Karpas-422 (cell line): Measurements from ENCODE around the gene B3GNT2. TPM values are rescaled to one million over a fixed set of nuclear protein-coding genes. Genes with fewer than 3 reads are reported as not detected.

Source experiments
- DNase-seq: peaks from one replicate; pipeline ENCODE4 v3.0.0-alpha.2; 2015
- H2AFZ ChIP-seq: fragments of 200-600 bp; sonication (generic); 2 replicates; pipeline ENCODE4 v1.6.1; 2014; ENCODE audit warnings: antibody characterized with exemption, low read length, mixed read lengths
- H3K27ac ChIP-seq: fragments of 200-600 bp; sonication (generic); 2 replicates; pipeline ENCODE4 v1.5.1; 2014; ENCODE audit warnings: mild to moderate bottlenecking, low read length, moderate library complexity
- H3K27me3 ChIP-seq: fragments of 200-600 bp; sonication (generic); 2 replicates; pipeline ENCODE4 v1.6.1; 2014; ENCODE audit warnings: low read length, mixed read lengths
- H3K36me3 ChIP-seq: fragments of 200-600 bp; sonication (generic); 2 replicates; pipeline ENCODE4 v1.6.1; 2014; ENCODE audit warnings: low read length, mixed read lengths; ENCODE audit not compliant: insufficient read depth
- H3K4me1 ChIP-seq: fragments of 200-600 bp; sonication (generic); 2 replicates; pipeline ENCODE4 v1.6.1; 2014; ENCODE audit warnings: mild to moderate bottlenecking, low read length, mixed read lengths
- H3K4me2 ChIP-seq: fragments of 200-600 bp; sonication (generic); 2 replicates; pipeline ENCODE4 v1.6.1; 2014; ENCODE audit warnings: low read length, low read depth, mild to moderate bottlenecking; ENCODE audit not compliant: poor library complexity, severe bottlenecking
- H3K4me3 ChIP-seq: fragments of 200-600 bp; sonication (generic); 2 replicates; pipeline ENCODE4 v1.5.1; 2014; ENCODE audit warnings: mild to moderate bottlenecking, antibody characterized with exemption, low read length, mixed read lengths
- H3K79me2 ChIP-seq: fragments of 200-600 bp; sonication (generic); 2 replicates; pipeline ENCODE4 v1.6.1; 2014; ENCODE audit warnings: mild to moderate bottlenecking, low read length, mixed read lengths
- H3K9ac ChIP-seq: fragments of 200-600 bp; sonication (generic); 2 replicates; pipeline ENCODE4 v1.6.0; 2014; ENCODE audit warnings: low read length
- H3K9me2 ChIP-seq: fragments of 200-600 bp; sonication (generic), shearing (Covaris generic); replicated peaks from 2 replicates; pipeline ENCODE4 v1.6.0; 2014; ENCODE audit warnings: mild to moderate bottlenecking, low read length, moderate library complexity; ENCODE audit not compliant: insufficient read depth
- H3K9me3 ChIP-seq: fragments of 300-700, 200-600 bp; sonication (generic); 2 replicates; pipeline ENCODE4 v1.6.1; 2014; ENCODE audit warnings: low read length, mixed read lengths
- H4K20me1 ChIP-seq: fragments of 200-600 bp; sonication (generic); 2 replicates; pipeline ENCODE4 v1.6.1; 2014; ENCODE audit warnings: mild to moderate bottlenecking, antibody characterized with exemption, low read length, low read depth; ENCODE audit not compliant: insufficient read depth
- total RNA-seq: library from RNA; depleted of rRNA; stranded (reverse); fragments of >200 nt; shearing (Covaris generic); gene quantifications from 2 replicates; pipeline ENCODE4 v1.2.3, GENCODE V29; 2014; ENCODE audit warnings: low replicate concordance

B3GNT2 gene
- total RNA-seq, 1 experiment from 2014 or later, result 26.9 TPM

DNA sequence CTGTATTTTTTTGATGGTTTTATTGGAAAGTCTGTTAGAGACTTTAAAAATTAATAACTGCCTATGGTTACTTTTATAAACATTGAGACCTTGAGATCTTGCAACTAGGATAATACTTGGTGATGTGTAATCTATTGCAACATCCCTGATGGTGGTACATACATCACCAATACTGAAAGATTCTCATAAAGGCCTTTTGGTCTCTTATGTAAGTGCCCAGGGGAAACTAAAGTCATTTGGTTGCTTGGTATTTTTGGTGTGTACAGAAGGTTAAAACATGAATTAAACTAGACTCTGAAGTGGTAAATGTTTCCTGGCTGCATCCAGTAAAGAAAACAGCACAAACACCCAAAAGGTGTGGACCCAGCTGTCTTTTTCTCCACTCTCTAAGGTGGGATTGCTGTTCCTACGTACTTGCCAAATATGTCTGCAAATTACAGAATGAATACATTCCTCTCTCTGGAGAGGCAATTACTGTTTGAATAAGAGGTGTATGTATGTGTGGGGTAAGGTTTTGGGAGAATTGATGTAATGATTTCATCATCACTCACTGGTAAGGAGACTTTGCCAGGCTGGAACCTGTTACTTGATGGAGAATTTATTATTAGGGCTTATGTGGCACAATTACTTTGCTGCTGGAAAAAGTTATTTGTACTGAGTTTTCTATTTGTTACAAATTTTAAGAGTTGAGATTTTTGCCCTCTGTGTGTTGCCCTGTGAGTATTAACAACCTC, 3.6 kb downstream of the B3GNT2 start:
- Histone ChIP-seq H3K9me2 (no peaks in the 10 kb centered on the region), H3K9ac (no peak overlapping the region), H3K4me2 (no peak overlapping the region), H2AFZ (no peak overlapping the region), H3K27ac (no peak overlapping the region), H3K4me1 (peaks cover 33% of the 10 kb centered on the region), H4K20me1 (peaks cover 69% of the 10 kb centered on the region), H3K79me2 (peaks cover 74% of the 10 kb centered on the region), H3K36me3 (no peaks in the 10 kb centered on the region), H3K9me3 (no peaks in the 10 kb centered on the region), H3K4me3 (no peak overlapping the region), H3K27me3 (no peaks in the 10 kb centered on the region)
- no peak for DNase-seq

DNA sequence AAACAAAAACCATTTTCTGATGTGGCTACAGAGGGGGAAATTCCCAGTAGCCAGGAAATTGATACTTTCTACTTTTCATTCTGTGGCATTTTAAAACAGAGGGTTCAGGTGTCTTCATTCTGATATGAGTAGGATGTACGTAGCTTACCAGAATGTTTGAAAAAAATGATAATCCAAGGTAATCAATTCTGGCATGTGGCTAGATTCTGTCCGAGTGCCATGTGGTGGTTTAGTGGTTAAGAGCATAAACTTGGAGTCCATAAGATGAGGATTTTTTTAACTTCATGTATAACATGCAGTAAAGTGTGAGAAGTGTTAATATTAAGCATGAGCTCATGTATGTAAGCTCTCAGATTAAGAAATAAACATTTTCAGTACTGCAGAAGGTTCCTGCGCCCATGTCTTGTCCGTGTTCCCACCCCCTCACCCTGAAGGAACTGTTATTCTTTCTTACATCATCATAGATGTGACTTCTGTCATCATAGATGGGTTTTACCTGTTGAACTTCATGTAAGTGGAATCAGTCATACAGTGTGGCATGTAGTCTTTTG, 4.5 kb downstream of the B3GNT2 start:
- Histone ChIP-seq H3K9me3 (no peaks in the 10 kb centered on the region), H3K27ac (no peak overlapping the region), H3K79me2 (peaks cover 82% of the 10 kb centered on the region), H3K4me2 (no peak overlapping the region), H3K4me3 (no peak overlapping the region), H3K36me3 (no peaks in the 10 kb centered on the region), H2AFZ (no peak overlapping the region), H3K27me3 (no peaks in the 10 kb centered on the region), H3K9ac (no peak overlapping the region), H3K9me2 (no peaks in the 10 kb centered on the region), H3K4me1 (peaks cover 31% of the 10 kb centered on the region), H4K20me1 (peaks cover 70% of the 10 kb centered on the region)
- DNase-seq, result no peak

GRCh38 chr2:62200868-62201267, 5.0 kb downstream of the B3GNT2 start:
- no peak for DNase-seq
- H3K4me1 ChIP-seq, result peaks cover 28% of the 10 kb centered on the region
- no peak overlapping the region for H3K4me3 ChIP-seq
- H3K36me3 ChIP-seq, result no peaks in the 10 kb centered on the region
- no peaks in the 10 kb centered on the region for H3K9me2 ChIP-seq
- no peak overlapping the region for H2AFZ ChIP-seq
- peaks cover 75% of the 10 kb centered on the region for H4K20me1 ChIP-seq
- H3K79me2 ChIP-seq, result peaks cover 87% of the 10 kb centered on the region
- no peak overlapping the region for H3K27ac ChIP-seq
- no peak overlapping the region for H3K9ac ChIP-seq
- H3K9me3 ChIP-seq, result no peaks in the 10 kb centered on the region
- no peak overlapping the region for H3K4me2 ChIP-seq
- H3K27me3 ChIP-seq, result no peaks in the 10 kb centered on the region

GRCh38 chr2:62201307-62201706, 5.4 kb downstream of the B3GNT2 start:
- H3K4me2 ChIP-seq, result no peak overlapping the region
- H3K9me2 ChIP-seq, result no peaks in the 10 kb centered on the region
- no peaks in the 10 kb centered on the region for H3K9me3 ChIP-seq
- no peak for DNase-seq
- no peak overlapping the region for H2AFZ ChIP-seq
- no peaks in the 10 kb centered on the region for H3K27me3 ChIP-seq
- H3K27ac ChIP-seq, result no peak overlapping the region
- no peak overlapping the region for H3K4me3 ChIP-seq
- no peak overlapping the region for H3K9ac ChIP-seq
- no peaks in the 10 kb centered on the region for H3K36me3 ChIP-seq
- H3K79me2 ChIP-seq, result peaks cover 91% of the 10 kb centered on the region
- peaks cover 28% of the 10 kb centered on the region for H3K4me1 ChIP-seq
- peaks cover 75% of the 10 kb centered on the region for H4K20me1 ChIP-seq

DNA sequence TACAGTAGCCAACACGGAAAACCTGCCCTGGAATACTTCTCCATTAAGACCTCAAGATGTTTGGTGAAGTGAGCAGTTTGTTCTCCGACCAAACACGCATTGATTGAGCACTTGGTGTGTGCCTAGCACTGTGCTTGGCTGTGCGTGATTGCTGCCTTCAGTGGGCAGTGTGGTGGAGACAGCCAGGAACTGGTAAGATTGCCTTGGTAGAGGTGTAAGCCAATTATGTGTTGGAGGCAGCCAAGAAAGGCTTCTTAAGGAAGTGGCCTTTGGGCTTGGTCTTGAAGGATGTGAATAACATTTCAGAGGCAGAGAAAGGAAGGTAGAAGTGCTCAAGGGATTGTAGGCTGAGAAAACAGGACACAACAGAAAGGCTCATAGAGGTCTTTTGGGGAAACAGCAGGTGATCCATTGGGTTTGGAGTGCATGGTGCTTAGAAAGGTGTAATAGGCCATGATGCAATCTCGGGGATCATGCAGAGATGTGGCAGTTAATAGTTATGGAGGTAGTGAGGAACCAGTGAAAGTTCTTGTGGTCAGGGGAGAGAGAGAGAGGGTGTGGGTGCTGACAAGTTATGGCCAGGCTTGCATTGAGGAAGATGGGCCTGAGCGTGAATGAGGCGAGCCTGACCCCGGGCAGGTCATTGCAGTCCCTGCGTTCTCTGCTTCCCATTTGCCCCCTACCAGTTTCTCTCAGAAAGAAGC, 6.3 kb downstream of the B3GNT2 start:
- Histone ChIP-seq H3K9ac (no peak overlapping the region), H4K20me1 (peaks cover 73% of the 10 kb centered on the region), H3K79me2 (peaks cover 98% of the 10 kb centered on the region), H3K27ac (no peak overlapping the region), H2AFZ (no peak overlapping the region), H3K9me3 (no peaks in the 10 kb centered on the region), H3K4me1 (peaks cover 27% of the 10 kb centered on the region), H3K4me2 (no peak overlapping the region), H3K4me3 (no peak overlapping the region), H3K27me3 (no peaks in the 10 kb centered on the region), H3K36me3 (no peaks in the 10 kb centered on the region), H3K9me2 (no peaks in the 10 kb centered on the region)
- no peak for DNase-seq

- H3K4me1 ChIP-seq, result peaks cover 21% of the 10 kb centered on the region
- no peak overlapping the region for H2AFZ ChIP-seq
- H4K20me1 ChIP-seq, result peaks cover 67% of the 10 kb centered on the region
- no peaks in the 10 kb centered on the region for H3K9me2 ChIP-seq
- no peak overlapping the region for H3K27ac ChIP-seq
- H3K27me3 ChIP-seq, result no peaks in the 10 kb centered on the region
- H3K79me2 ChIP-seq, result peaks cover 98% of the 10 kb centered on the region
- no peak for DNase-seq
- no peak overlapping the region for H3K9ac ChIP-seq
- no peak overlapping the region for H3K4me2 ChIP-seq
- no peaks in the 10 kb centered on the region for H3K36me3 ChIP-seq
- H3K9me3 ChIP-seq, result peaks cover 1% of the 10 kb centered on the region; the same call in 1 of the 2 replicates
- H3K4me3 ChIP-seq, result no peak overlapping the region
These were observed 6.8 kb downstream of the B3GNT2 start for GRCh38 chr2:62202729-62203128.

DNA sequence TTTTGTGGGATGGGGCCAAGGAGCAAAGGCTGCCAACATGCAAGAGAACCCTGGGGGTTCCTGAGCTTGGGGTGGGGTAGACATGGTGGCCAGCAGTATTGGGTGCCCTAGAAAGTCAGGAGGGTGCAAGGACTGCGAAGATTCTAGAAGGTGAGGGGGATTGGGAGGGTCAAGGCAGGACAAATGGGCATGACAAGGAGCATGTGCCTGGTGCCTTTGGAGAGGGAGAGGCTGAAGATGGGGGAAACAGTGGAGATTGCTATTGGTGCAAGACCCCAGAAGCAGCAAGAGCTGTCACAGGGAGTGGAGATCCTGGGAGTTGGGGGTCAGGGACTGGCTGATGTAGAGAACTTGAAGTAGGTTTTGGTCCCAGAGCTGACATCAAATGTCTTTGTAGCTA, 7.5 kb downstream of the B3GNT2 start:
- Histone ChIP-seq H3K9me2 (no peaks in the 10 kb centered on the region), H4K20me1 (peaks cover 60% of the 10 kb centered on the region), H3K9me3 (peaks cover 8% of the 10 kb centered on the region), H3K4me2 (no peak overlapping the region), H2AFZ (no peak overlapping the region), H3K79me2 (peaks cover 98% of the 10 kb centered on the region), H3K4me1 (peaks cover 14% of the 10 kb centered on the region), H3K9ac (no peak overlapping the region), H3K36me3 (no peaks in the 10 kb centered on the region), H3K27ac (no peak overlapping the region), H3K27me3 (no peaks in the 10 kb centered on the region), H3K4me3 (no peak overlapping the region)
- no peak for DNase-seq

DNA sequence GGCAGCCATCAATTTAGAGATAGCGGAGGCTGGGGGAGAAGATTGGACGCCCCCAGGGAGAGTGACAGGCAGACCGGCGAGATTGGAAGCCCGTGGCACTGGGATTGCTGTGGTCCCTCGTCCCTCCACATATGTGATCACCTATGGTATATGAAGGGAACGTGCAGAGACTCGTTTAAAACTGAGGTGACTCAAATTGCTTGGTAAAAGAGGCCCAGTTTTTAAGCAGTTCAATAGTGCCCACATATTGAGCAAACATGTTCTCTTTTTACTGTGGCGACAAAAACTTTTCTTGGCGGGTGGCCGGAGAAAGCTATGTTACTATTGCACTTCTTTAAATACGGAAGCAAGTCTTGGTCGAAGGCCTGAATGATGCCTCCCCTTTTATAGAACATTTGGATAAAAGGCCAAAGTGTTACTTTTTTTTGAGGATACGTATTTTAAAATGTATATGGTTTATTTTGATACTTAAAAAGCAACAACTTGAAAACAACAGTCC, 9.1 kb downstream of the B3GNT2 start:
- H3K4me2 ChIP-seq, result no peak overlapping the region
- H3K27ac ChIP-seq, result no peak overlapping the region
- peaks cover 100% of the 10 kb centered on the region for H3K79me2 ChIP-seq
- no peaks in the 10 kb centered on the region for H3K27me3 ChIP-seq
- H2AFZ ChIP-seq, result no peak overlapping the region
- H3K9me3 ChIP-seq, result peaks cover 20% of the 10 kb centered on the region
- no peak overlapping the region for H3K9ac ChIP-seq
- H4K20me1 ChIP-seq, result peaks cover 44% of the 10 kb centered on the region
- peaks cover 10% of the 10 kb centered on the region for H3K4me1 ChIP-seq
- H3K9me2 ChIP-seq, result no peaks in the 10 kb centered on the region
- H3K36me3 ChIP-seq, result no peaks in the 10 kb centered on the region
- H3K4me3 ChIP-seq, result no peak overlapping the region
- no peak for DNase-seq
